ENCODE measurements around the gene ZSCAN5C. TPM values are rescaled to one million over a fixed set of nuclear protein-coding genes. Genes with fewer than 3 reads are reported as not detected.

ZSCAN5C gene
- total and polyA plus RNA-seq, 2 donors (not counting 3 experiments of a cell fraction or from before 2014, with no cell fraction given) = not detected

- H2AFZ ChIP-seq (ENCODE audit: low read depth, low read length) = no peak overlapping the region
- CTCF ChIA-PET = interaction anchor here (0.9 to 1.5 kb wide), 8 partner anchors 31 to 156 kb away, joined by 3 to 6 read pairs (median 4); no protein-coding TSS in a partner anchor
- H3K27me3 ChIP-seq (ENCODE audit: control insufficient read depth in 2 of 2, insufficient read depth in 2 of 2, low read length in 2 of 2) = no peaks in the 10 kb centered on the region
- intact Hi-C loops (cut with micrococcal nuclease) (no loop called here), dilution Hi-C loops (cut with MboI; ENCODE audit: extremely low pct_ligation_motif_present, low sequenced_read_pairs) (no loop called here)
- DNase-seq (ENCODE audit: low read depth, low spot score) (no peak), FAIRE-seq (no peak)
- no TSS peak for BruUV-seq (replicated peaks)
- TF ChIP-seq POLR2AphosphoS5 (IDR thresholded peaks at IDR 0.05; ENCODE audit: insufficient read depth, low read depth, low read length) (no peak), JUN (IDR thresholded peaks at IDR 0.05; ENCODE audit: borderline replicate concordance, insufficient read depth, insufficient read length, low read depth) (no peak), POLR2A (IDR thresholded peaks at IDR 0.05; ENCODE audit: low read depth, low read length) (no peak), CTCF (IDR thresholded peaks at IDR 0.05; ENCODE audit: extremely low read depth in 1 of 2, insufficient read depth in 1 of 2, low read depth in 1 of 2, low read length in 2 of 2) (peak in 1 of 2 donors; percentile 1), GATA2 (IDR thresholded peaks at IDR 0.05; ENCODE audit: insufficient read depth, insufficient read length, low read depth, low read length) (no peak)
- H3K4me3 ChIP-seq (replicated peaks in 1 of 3; ENCODE audit: insufficient read depth in 1 of 3, low read depth in 1 of 3, low read length in 3 of 3) = no peak overlapping the region
- H4K20me1 ChIP-seq (replicated peaks; ENCODE audit: control insufficient read depth, extremely low read depth, insufficient read depth, low read length) = no peaks in the 10 kb centered on the region
- POLR2A ChIA-PET = no interaction called here
- no peak overlapping the region for H3K4me2 ChIP-seq (ENCODE audit: insufficient read depth, low read length)
- no peaks in the 10 kb centered on the region for H3K9me3 ChIP-seq (replicated peaks; ENCODE audit: control insufficient read depth, insufficient read depth, low read length)
- H3K27ac ChIP-seq (ENCODE audit: insufficient read depth, low read depth, low read length) = no peak overlapping the region
- H3K36me3 ChIP-seq (ENCODE audit: control insufficient read depth in 2 of 2, extremely low read depth in 1 of 2, insufficient read depth in 2 of 2, low read length in 2 of 2) = no peaks in the 10 kb centered on the region
- H3K79me2 ChIP-seq (ENCODE audit: control insufficient read depth, insufficient read depth, low read length) = no peaks in the 10 kb centered on the region
- H3K9ac ChIP-seq (replicated peaks; ENCODE audit: extremely low read depth, insufficient read depth, low read length) = no peak overlapping the region
- H3K9me1 ChIP-seq (replicated peaks; ENCODE audit: control insufficient read depth, extremely low read depth, insufficient read depth, low read length) = no peaks in the 10 kb centered on the region
- H3K4me1 ChIP-seq (ENCODE audit: control insufficient read depth, extremely low read depth, insufficient read depth, low read length) = peaks cover 4% of the 10 kb centered on the region
Measured at GRCh38 chr19:56221851-56222250, 19.8 kb downstream of the ZSCAN5C start.

- dilution Hi-C loops (cut with MboI; ENCODE audit: extremely low pct_ligation_motif_present, low sequenced_read_pairs) = no loop called here
- POLR2A ChIA-PET = no interaction called here
- no peak overlapping the region for H2AFZ ChIP-seq (ENCODE audit: low read depth, low read length)
- TF ChIP-seq EZH2 (IDR thresholded peaks at IDR 0.05; ENCODE audit: borderline replicate concordance, low read depth, low read length, severe bottlenecking) (no peak), FOS (IDR thresholded peaks at IDR 0.05; ENCODE audit: borderline replicate concordance, insufficient read depth, low read length) (no peak)
- no peaks in the 10 kb centered on the region for H3K79me2 ChIP-seq (ENCODE audit: control insufficient read depth, insufficient read depth, low read length)
- H3K27me3 ChIP-seq (ENCODE audit: control insufficient read depth in 2 of 2, insufficient read depth in 2 of 2, low read length in 2 of 2) = no peaks in the 10 kb centered on the region
- no peak overlapping the region for H3K27ac ChIP-seq (ENCODE audit: insufficient read depth, low read depth, low read length)
- FAIRE-seq = no peak
- intact Hi-C loops (cut with micrococcal nuclease) = no loop called here
- no peak for DNase-seq (ENCODE audit: low read depth, low spot score)
- no peaks in the 10 kb centered on the region for H3K9me1 ChIP-seq (replicated peaks; ENCODE audit: control insufficient read depth, extremely low read depth, insufficient read depth, low read length)
- H3K36me3 ChIP-seq (ENCODE audit: control insufficient read depth in 2 of 2, extremely low read depth in 1 of 2, insufficient read depth in 2 of 2, low read length in 2 of 2) = no peaks in the 10 kb centered on the region
- no peaks in the 10 kb centered on the region for H3K9me3 ChIP-seq (replicated peaks; ENCODE audit: control insufficient read depth, insufficient read depth, low read length)
- H3K4me2 ChIP-seq (ENCODE audit: insufficient read depth, low read length) = no peak overlapping the region
- H3K9ac ChIP-seq (replicated peaks; ENCODE audit: extremely low read depth, insufficient read depth, low read length) = no peak overlapping the region
- H3K4me3 ChIP-seq (replicated peaks in 1 of 3; ENCODE audit: insufficient read depth in 1 of 3, low read depth in 1 of 3, low read length in 3 of 3) = no peak overlapping the region
- CTCF ChIA-PET = no interaction called here
- no peaks in the 10 kb centered on the region for H4K20me1 ChIP-seq (replicated peaks; ENCODE audit: control insufficient read depth, extremely low read depth, insufficient read depth, low read length)
- no peaks in the 10 kb centered on the region for H3K4me1 ChIP-seq (ENCODE audit: control insufficient read depth, extremely low read depth, insufficient read depth, low read length)
- no TSS peak for BruUV-seq (replicated peaks)
Measured at GRCh38 chr19:56222901-56223300, 20.8 kb downstream of the ZSCAN5C start.

Data from endothelial cell of umbilical vein (primary cell).